CD4-positive, CD25-positive, alpha-beta regulatory T cell (primary cell): ENCODE results near the gene PIK3AP1. TPM values are rescaled to one million over a fixed set of nuclear protein-coding genes. Genes with fewer than 3 reads are reported as not detected.

ENCODE experiments used
- ATAC-seq, 2 donors: fragments of 150-1000 bp; cut with Tn5 transposase; one replicate each; pipeline ENCODE4 v1.10.0; 2021; ENCODE audit warnings: low read depth in 2 of 2, moderate number of reproducible peaks in 2 of 2, moderate library complexity in 1 of 2
- DNase-seq, 3 donors: peaks; one replicate each; pipeline versions ENCODE4 v3.0.0 to v3.0.0-alpha.2; 2012 to 2022; ENCODE audit warnings: mixed read lengths in 1 of 3
- H3K27ac ChIP-seq: one replicate; pipeline ENCODE4 v1.7.0; 2013; ENCODE audit warnings: mild to moderate bottlenecking, low read length; ENCODE audit not compliant: insufficient read depth, poor library complexity, severe bottlenecking
- H3K27me3 ChIP-seq: one replicate; pipeline ENCODE4 v1.7.0; 2013; ENCODE audit warnings: low read length; ENCODE audit not compliant: control insufficient read depth, insufficient read depth
- H3K36me3 ChIP-seq: one replicate; pipeline ENCODE4 v1.7.0; 2013; ENCODE audit warnings: mild to moderate bottlenecking, low read length, moderate library complexity; ENCODE audit not compliant: control insufficient read depth, insufficient read depth
- H3K4me1 ChIP-seq: 2 replicates; pipeline ENCODE4 v1.7.0; 2013; ENCODE audit warnings: mild to moderate bottlenecking, low read length; ENCODE audit not compliant: insufficient read depth, control insufficient read depth, poor library complexity, severe bottlenecking
- H3K4me3 ChIP-seq: one replicate; pipeline ENCODE4 v1.7.0; 2013; ENCODE audit warnings: low read depth, mild to moderate bottlenecking, low read length, moderate library complexity
- H3K9me3 ChIP-seq, 2 experiments: 1 replicate in 1 of 2; 2 replicates in 1 of 2; pipeline ENCODE4 v1.7.0; 2013; ENCODE audit warnings: low read length in 2 of 2, mild to moderate bottlenecking in 1 of 2, moderate library complexity in 1 of 2; ENCODE audit not compliant: control insufficient read depth in 2 of 2
- H3K27ac Mint-ChIP-seq, 3 donors: one replicate each; pipeline ENCODE4 v1.8.0; 2020 to 2022; ENCODE audit warnings: mild to moderate bottlenecking in 3 of 3, mixed read lengths in 3 of 3, moderate library complexity in 2 of 3
- H3K27me3 Mint-ChIP-seq: one replicate; pipeline ENCODE4 v1.8.0; 2022; ENCODE audit warnings: mild to moderate bottlenecking, mixed read lengths
- H3K36me3 Mint-ChIP-seq: one replicate; pipeline ENCODE4 v1.8.0; 2020; ENCODE audit warnings: mixed read lengths
- H3K4me1 Mint-ChIP-seq, 4 donors: one replicate each; pipeline ENCODE4 v1.8.0; 2020 to 2022; ENCODE audit warnings: mixed read lengths in 4 of 4, mild to moderate bottlenecking in 1 of 4
- H3K4me3 Mint-ChIP-seq, 4 donors: one replicate each; pipeline ENCODE4 v1.8.0; 2020 to 2022; ENCODE audit warnings: mild to moderate bottlenecking in 4 of 4, mixed read lengths in 4 of 4, moderate library complexity in 3 of 4
- H3K9me3 Mint-ChIP-seq, 7 donors: one replicate each; pipeline ENCODE4 v1.8.0; 2020 to 2022; ENCODE audit warnings: mixed read lengths in 7 of 7, mild to moderate bottlenecking in 3 of 7, moderate library complexity in 2 of 7
- polyA plus RNA-seq, 4 donors: library from polyadenylated mRNA; unstranded; fragments of 300-500 nt; fragmentation: Illumina TruSeq; gene quantifications; one replicate each; pipeline ENCODE4 v1.2.3, GENCODE V29; 2021
- total RNA-seq: library from RNA; stranded (reverse); gene quantifications from one replicate; pipeline ENCODE4 v1.2.3, GENCODE V29; 2022

The PIK3AP1 gene
- total and polyA plus RNA-seq, 5 donors from 2014 or later, result 0.92 to 3.5 (median 1.7) TPM

DNA sequence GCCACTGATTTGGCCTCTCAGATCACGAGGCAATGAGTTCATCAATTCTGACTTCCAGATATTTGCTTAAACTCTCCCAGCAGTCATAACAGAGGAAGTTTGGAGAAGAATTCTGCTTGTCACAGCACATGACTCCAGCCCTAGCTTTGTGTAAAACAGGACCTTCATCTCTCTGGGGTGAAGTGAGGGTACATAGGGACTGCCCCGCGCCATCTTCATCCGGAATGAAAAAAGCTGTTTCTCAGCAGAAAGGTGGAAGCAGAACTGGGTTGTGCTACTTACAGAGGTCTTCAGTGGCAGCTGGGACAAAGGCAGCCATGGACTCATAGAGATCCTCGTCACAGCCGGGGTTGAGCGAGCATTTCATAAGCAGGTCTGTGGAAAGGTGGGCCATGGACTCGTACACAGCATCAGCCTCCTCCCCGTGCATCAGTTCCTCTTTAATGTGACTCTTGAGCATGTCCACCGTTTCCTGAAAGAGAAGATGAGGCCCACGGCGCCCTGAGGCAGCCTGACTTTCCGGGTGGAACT lies 75.1 kb downstream of the PIK3AP1 start:
- Mint-ChIP-seq H3K27me3 (no peaks in the 10 kb centered on the region), H3K27ac (no peak overlapping the region), H3K9me3 (no peaks in the 10 kb centered on the region), H3K4me3 (no peak overlapping the region), H3K4me1 (peaks cover 0 to 7% (median 5%) of the 10 kb centered on the region in 4 donors), H3K36me3 (no peaks in the 10 kb centered on the region)
- ATAC-seq, result peak in 1 of 2 donors; percentile 20
- no peaks in the 10 kb centered on the region for H3K9me3 ChIP-seq
- H3K4me1 ChIP-seq, result no peaks in the 10 kb centered on the region
- H3K4me3 ChIP-seq, result no peak overlapping the region
- no peaks in the 10 kb centered on the region for H3K27me3 ChIP-seq
- no peak for DNase-seq
- H3K27ac ChIP-seq, result no peak overlapping the region
- no peaks in the 10 kb centered on the region for H3K36me3 ChIP-seq

DNA sequence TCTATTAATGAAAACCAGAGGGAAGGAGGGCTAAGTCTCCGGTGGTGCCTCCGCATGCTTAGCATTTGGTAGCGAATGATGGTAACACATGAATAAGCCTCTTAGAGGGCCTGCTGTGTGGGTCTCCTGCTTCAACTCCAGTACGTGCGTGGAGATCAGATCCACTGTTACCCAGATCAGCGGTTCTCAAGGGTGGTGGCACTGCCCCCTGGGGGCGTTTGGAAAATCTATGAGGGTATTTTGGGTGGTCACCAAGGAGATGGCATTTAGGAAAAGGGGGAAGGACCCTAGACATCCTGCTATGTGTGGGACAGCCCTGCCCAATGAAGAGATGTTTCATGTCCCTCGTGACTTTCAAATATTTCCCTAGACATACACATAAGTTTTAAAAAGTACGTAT lies 76.4 kb downstream of the PIK3AP1 start:
- DNase-seq, result no peak
- no peaks in the 10 kb centered on the region for H3K4me1 ChIP-seq
- Mint-ChIP-seq H3K9me3 (no peaks in the 10 kb centered on the region), H3K4me1 (peaks cover 0 to 7% (median 4%) of the 10 kb centered on the region in 4 donors), H3K36me3 (no peaks in the 10 kb centered on the region), H3K27me3 (no peaks in the 10 kb centered on the region), H3K27ac (no peak overlapping the region), H3K4me3 (no peak overlapping the region)
- ATAC-seq, result no peak
- no peak overlapping the region for H3K4me3 ChIP-seq
- no peaks in the 10 kb centered on the region for H3K36me3 ChIP-seq
- H3K9me3 ChIP-seq, result no peaks in the 10 kb centered on the region
- H3K27ac ChIP-seq, result no peak overlapping the region
- H3K27me3 ChIP-seq, result no peaks in the 10 kb centered on the region

DNA sequence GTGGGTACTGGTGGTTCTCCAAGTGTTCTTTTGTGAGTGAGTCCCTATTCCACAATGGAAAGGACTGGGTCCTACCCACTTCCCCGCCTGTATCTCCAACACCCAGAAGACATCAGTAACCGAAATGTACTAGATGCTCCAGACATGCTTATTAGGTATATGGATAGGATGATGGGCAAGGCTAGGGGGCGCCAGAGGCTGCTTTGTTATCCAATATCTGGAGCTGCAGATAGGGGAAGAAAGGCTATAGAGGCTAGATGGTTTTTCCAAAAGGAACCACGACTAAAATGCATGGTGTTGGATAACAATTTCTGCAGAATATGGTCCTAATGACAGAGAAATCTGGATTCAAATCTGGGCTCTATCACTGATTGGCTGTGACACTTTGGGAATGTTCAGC lies 77.3 kb downstream of the PIK3AP1 start:
- Histone ChIP-seq H3K27ac (no peak overlapping the region), H3K9me3 (no peaks in the 10 kb centered on the region), H3K4me3 (no peak overlapping the region), H3K27me3 (no peaks in the 10 kb centered on the region), H3K36me3 (no peaks in the 10 kb centered on the region), H3K4me1 (no peaks in the 10 kb centered on the region)
- DNase-seq, result peak in 2 of 3 donors; percentile 4 to 62
- no peak overlapping the region for H3K4me3 Mint-ChIP-seq
- peaks cover 0 to 7% (median 4%) of the 10 kb centered on the region in 4 donors for H3K4me1 Mint-ChIP-seq
- H3K9me3 Mint-ChIP-seq, result no peaks in the 10 kb centered on the region
- H3K36me3 Mint-ChIP-seq, result no peaks in the 10 kb centered on the region
- H3K27ac Mint-ChIP-seq, result no peak overlapping the region
- no peaks in the 10 kb centered on the region for H3K27me3 Mint-ChIP-seq
- peak in 1 of 2 donors; percentile 28 for ATAC-seq

DNA sequence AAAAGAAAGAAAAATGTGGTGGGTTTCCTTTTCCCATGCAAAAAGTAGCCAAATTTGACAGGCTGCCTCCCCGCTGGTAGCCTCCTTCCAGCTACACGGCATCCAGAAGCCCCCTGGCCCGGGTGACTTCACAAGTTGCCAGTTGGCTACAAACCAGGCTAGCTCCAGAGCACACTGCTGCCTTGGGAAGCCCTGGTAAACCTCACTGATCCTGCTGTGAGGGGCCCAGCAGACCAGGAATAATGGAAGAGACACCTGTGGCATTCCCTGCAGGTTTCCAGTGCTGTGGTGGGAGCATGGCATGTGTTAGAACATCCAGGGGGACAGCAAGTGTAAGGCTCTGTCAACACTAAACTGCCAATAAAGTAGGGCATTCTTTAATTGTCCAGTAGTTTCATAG lies 77.8 kb downstream of the PIK3AP1 start:
- peaks cover 0 to 7% (median 4%) of the 10 kb centered on the region in 4 donors for H3K4me1 Mint-ChIP-seq
- no peaks in the 10 kb centered on the region for H3K27me3 Mint-ChIP-seq
- no peaks in the 10 kb centered on the region for H3K9me3 Mint-ChIP-seq
- ATAC-seq, result no peak
- Histone ChIP-seq H3K27ac (no peak overlapping the region), H3K36me3 (no peaks in the 10 kb centered on the region), H3K9me3 (no peaks in the 10 kb centered on the region), H3K4me1 (no peaks in the 10 kb centered on the region), H3K27me3 (no peaks in the 10 kb centered on the region), H3K4me3 (no peak overlapping the region)
- no peak overlapping the region for H3K27ac Mint-ChIP-seq
- H3K36me3 Mint-ChIP-seq, result no peaks in the 10 kb centered on the region
- no peak overlapping the region for H3K4me3 Mint-ChIP-seq
- DNase-seq, result no peak

DNA sequence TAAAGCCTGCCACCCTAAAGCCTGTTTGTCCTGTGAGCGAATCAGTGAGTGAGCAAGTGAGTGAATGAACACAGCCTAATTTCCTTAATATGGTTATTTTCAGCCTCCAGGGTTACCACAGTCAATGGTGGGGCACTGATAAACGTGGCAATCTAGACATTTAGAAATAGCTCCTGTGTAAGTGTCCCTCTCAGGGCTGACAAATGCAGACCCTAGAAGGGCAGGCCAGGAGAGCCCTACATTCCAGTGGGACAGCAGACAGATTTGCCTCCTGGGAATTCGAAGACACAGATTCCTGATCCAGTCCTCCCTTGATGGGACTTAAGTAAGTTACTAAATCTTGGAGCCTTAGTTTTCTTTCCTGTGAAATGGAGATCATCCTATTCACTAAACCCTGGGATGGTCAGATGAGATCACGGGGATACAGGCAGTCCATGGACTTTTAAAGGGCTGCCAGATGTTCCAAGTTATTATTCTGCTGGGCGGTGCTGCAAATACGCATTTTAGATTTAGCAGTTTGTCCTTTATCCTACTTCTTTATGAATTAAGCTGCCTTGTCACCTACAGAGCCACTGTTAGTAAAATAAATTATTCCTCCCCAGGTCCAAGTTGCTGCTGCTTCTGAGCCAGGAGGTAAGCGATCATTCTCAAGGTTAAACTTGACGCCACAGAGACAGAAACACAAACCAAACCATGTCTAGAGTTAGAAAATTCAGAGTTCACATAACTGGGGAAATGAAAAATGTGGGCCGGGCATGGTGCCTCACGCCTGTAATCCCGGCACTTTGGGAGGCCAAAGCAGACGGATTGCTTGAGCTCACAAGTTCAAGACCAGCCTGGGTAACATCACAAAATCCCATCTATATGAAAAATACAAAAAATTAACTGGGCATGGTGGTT lies 78.7 kb downstream of the PIK3AP1 start:
- Mint-ChIP-seq H3K4me1 (peaks cover 0 to 7% (median 3%) of the 10 kb centered on the region in 4 donors), H3K4me3 (no peak overlapping the region), H3K9me3 (no peaks in the 10 kb centered on the region), H3K36me3 (no peaks in the 10 kb centered on the region), H3K27ac (peak overlapping the region in 1 of 3 donors; percentile 48), H3K27me3 (no peaks in the 10 kb centered on the region)
- H3K27ac ChIP-seq, result no peak overlapping the region
- no peaks in the 10 kb centered on the region for H3K36me3 ChIP-seq
- no peak overlapping the region for H3K4me3 ChIP-seq
- H3K9me3 ChIP-seq, result no peaks in the 10 kb centered on the region
- no peak for DNase-seq
- no peaks in the 10 kb centered on the region for H3K4me1 ChIP-seq
- no peaks in the 10 kb centered on the region for H3K27me3 ChIP-seq
- ATAC-seq, result no peak

DNA sequence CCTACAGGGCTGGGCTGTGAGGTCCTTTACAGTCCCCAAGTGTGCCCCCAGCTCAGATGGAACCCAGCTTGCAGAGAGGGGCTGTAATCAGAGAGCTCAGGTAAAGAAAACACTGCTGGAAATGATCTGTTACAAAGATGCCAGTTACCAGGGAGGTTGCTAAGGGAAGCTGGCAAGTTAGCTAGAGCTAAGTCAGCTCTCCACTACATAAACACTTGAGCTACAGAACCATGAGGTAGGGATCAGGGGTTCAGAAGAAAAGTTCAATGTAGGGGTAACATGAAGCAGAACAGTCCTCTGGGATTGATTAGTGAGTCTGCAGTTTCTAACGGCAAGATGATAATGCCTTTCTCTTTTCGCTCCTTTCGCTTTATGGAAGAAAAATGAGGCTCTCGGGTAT lies 80.4 kb downstream of the PIK3AP1 start:
- no peaks in the 10 kb centered on the region for H3K36me3 Mint-ChIP-seq
- H3K9me3 Mint-ChIP-seq, result no peaks in the 10 kb centered on the region
- DNase-seq (no peak), ATAC-seq (no peak)
- H3K4me3 Mint-ChIP-seq, result no peak overlapping the region
- H3K27me3 Mint-ChIP-seq, result no peaks in the 10 kb centered on the region
- Histone ChIP-seq H3K9me3 (no peaks in the 10 kb centered on the region), H3K4me1 (no peaks in the 10 kb centered on the region), H3K27me3 (no peaks in the 10 kb centered on the region), H3K36me3 (no peaks in the 10 kb centered on the region), H3K27ac (no peak overlapping the region), H3K4me3 (no peak overlapping the region)
- peaks cover 0 to 7% (median 2%) of the 10 kb centered on the region in 4 donors for H3K4me1 Mint-ChIP-seq
- H3K27ac Mint-ChIP-seq, result no peak overlapping the region

DNA sequence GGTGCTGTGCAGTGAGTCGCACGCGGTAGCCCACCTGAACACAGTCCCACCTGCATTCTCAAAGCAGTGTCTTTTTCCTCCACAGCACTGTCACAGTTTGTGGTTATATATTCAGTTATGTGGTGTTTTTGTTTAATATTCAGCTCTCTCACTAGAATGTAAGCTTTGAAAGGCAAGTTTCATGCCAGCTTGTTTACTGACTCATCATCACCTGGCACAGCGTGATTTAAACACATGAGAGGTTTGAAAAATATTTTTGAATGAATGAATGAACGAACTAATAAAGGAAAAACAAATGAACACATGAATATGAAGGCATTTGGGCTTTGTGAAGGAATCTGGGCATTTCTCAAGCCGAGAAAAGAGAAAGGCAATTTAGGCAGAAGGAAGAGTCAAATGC lies 81.6 kb downstream of the PIK3AP1 start:
- Histone ChIP-seq H3K4me3 (no peak overlapping the region), H3K36me3 (no peaks in the 10 kb centered on the region), H3K27me3 (no peaks in the 10 kb centered on the region), H3K4me1 (no peaks in the 10 kb centered on the region), H3K27ac (no peak overlapping the region), H3K9me3 (no peaks in the 10 kb centered on the region)
- DNase-seq (no peak), ATAC-seq (no peak)
- no peak overlapping the region for H3K4me3 Mint-ChIP-seq
- H3K9me3 Mint-ChIP-seq, result no peaks in the 10 kb centered on the region
- peaks cover 0 to 7% (median 2%) of the 10 kb centered on the region in 4 donors for H3K4me1 Mint-ChIP-seq
- H3K27ac Mint-ChIP-seq, result no peak overlapping the region
- no peaks in the 10 kb centered on the region for H3K36me3 Mint-ChIP-seq
- no peaks in the 10 kb centered on the region for H3K27me3 Mint-ChIP-seq

DNA sequence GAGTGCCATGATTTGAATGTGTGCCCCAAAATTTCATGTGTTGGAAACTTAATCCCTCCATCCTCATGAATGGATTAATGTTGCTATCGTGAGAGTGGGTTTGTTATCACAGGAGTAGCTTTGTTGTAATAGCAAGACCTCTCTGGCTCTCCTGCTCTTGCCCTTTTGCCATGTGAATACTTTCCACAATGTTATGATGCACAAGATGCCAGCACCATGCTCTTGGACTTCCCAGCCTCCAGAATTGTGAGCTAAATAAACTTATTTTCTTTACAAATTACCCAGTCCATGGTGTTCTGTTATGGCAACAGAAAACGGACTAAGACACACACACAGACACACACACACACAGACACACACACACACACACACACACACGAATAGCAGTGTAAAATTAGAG lies 82.2 kb downstream of the PIK3AP1 start:
- Histone ChIP-seq H3K9me3 (no peaks in the 10 kb centered on the region), H3K27ac (no peak overlapping the region), H3K4me3 (no peak overlapping the region), H3K27me3 (no peaks in the 10 kb centered on the region), H3K4me1 (no peaks in the 10 kb centered on the region), H3K36me3 (no peaks in the 10 kb centered on the region)
- DNase-seq, result no peak
- no peaks in the 10 kb centered on the region for H3K9me3 Mint-ChIP-seq
- no peak overlapping the region for H3K27ac Mint-ChIP-seq
- peaks cover 0 to 7% (median 3%) of the 10 kb centered on the region in 4 donors for H3K4me1 Mint-ChIP-seq
- no peaks in the 10 kb centered on the region for H3K27me3 Mint-ChIP-seq
- H3K4me3 Mint-ChIP-seq, result no peak overlapping the region
- ATAC-seq, result no peak
- H3K36me3 Mint-ChIP-seq, result no peaks in the 10 kb centered on the region
